Hepatocyte (in vitro differentiated cells): ENCODE results near the gene WDR48.

Experiments
- CTCF ChIP-seq: fragments of 200-600 bp; sonication (generic); IDR thresholded peaks from 2 replicates; pipeline ENCODE4 v1.5.1; 2016; ENCODE audit warnings: antibody characterized with exemption, mild to moderate bottlenecking; ENCODE audit not compliant: poor library complexity
- EZH2 ChIP-seq: fragments of 200-600 bp; sonication (generic); IDR thresholded peaks from 2 replicates; pipeline ENCODE4 v1.6.1; 2016; ENCODE audit warnings: antibody characterized with exemption, mild to moderate bottlenecking, borderline replicate concordance
- EZH2phosphoT487 ChIP-seq: fragments of 200-600 bp; sonication (generic); IDR thresholded peaks from one replicate; pipeline ENCODE4 v1.6.1; 2018; ENCODE audit warnings: antibody characterized with exemption, mild to moderate bottlenecking, low read depth, moderate library complexity; ENCODE audit not compliant: unreplicated experiment, severe bottlenecking

DNA sequence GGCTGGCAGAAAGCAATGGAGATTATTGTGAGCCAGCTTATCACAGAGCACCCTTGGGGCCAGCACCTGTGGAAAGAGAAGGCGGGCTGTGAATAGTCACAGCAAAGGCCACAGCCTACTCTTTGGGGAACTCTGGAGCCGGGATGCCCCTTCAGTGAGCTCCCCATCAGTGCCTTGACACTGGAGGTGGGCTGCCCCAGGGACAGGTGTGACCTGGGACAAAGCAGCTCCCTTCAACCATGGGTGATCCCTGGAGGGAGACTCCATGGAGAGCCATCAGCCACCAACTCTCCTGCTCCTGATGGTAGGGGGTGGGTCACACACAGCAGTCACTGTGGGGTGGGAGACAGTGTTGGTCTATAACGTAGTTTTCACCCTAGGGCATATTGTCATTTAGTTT lies 61.5 kb downstream of the WDR48 start:
- no peak for TF ChIP-seq CTCF
- TF ChIP-seq EZH2: no peak
- TF ChIP-seq EZH2phosphoT487: no peak
